GM18870 (cell line): ENCODE results near the gene OR2S2.

ENCODE experiments used
- ATAC-seq: cut with Tn5 transposase; IDR thresholded peaks from one replicate; pipeline ENCODE4 v1.9.1; 2021; ENCODE audit warnings: moderate library complexity; ENCODE audit not compliant: unreplicated experiment

Gene OR2S2

GRCh38 chr9:35909687-35910612, 48.0 kb downstream of the OR2S2 start:
- no peak for ATAC-seq

- no peak for ATAC-seq
Observed at GRCh38 chr9:35909274-35909673, 48.7 kb downstream of the OR2S2 start, which contains the start of gene SPAAR. Gene SPAAR, plus strand, starts transcription at chr9:35909490. Its CDS starts 974 bp downstream, at chr9:35910464.

- ATAC-seq, result no peak
Observed at GRCh38 chr9:35908504-35909125, 49.3 kb downstream of the OR2S2 start.

- ATAC-seq, result no peak
Observed at GRCh38 chr9:35907711-35908503, 50.0 kb downstream of the OR2S2 start.
